PC-9 (cell line): ENCODE measurements around the gene ZNF574. TPM values are rescaled to one million over a fixed set of nuclear protein-coding genes. Genes with fewer than 3 reads are reported as not detected.

Experiments used
- BruUV-seq: library from RNA; stranded (reverse); fragments of 400-500 nt; replicated peaks from 2 replicates; lab custom pipeline; 2021; lab: Mats Ljungman, UMichigan
- CTCF ChIA-PET: fragments of 300-600 bp; sonication (Branson Sonifier 250); formaldehyde crosslinking; loops from one replicate; lab custom pipeline; 2022; ENCODE audit warnings: antibody characterized with exemption; lab: Charles Lee
- POLR2A ChIA-PET: fragments of 300-600 bp; sonication (Branson Sonifier 250); formaldehyde crosslinking; loops from one replicate; lab custom pipeline; 2022; ENCODE audit warnings: antibody characterized with exemption; ENCODE audit not compliant: unreplicated experiment; lab: Charles Lee
- DNase-seq, 2 experiments: peaks; one replicate each; pipeline versions ENCODE4 v3.0.0 to v3.0.0-alpha.2; 2015 to 2022; ENCODE audit warnings: mixed read lengths in 1 of 2
- H2AFZ ChIP-seq: fragments of 200-600 bp; sonication (generic); 2 replicates; pipeline ENCODE4 v1.8.1; 2017; ENCODE audit warnings: antibody characterized with exemption
- H3F3A ChIP-seq: fragments of 200-600 bp; sonication (generic); 2 replicates; pipeline ENCODE4 v1.8.1; 2017; ENCODE audit warnings: antibody characterized with exemption, mild to moderate bottlenecking, low read depth; ENCODE audit not compliant: insufficient read depth
- H3K27ac ChIP-seq: fragments of 200-600 bp; sonication (generic); 2 replicates; pipeline ENCODE4 v1.6.1; 2016; ENCODE audit warnings: mixed run types
- H3K27me3 ChIP-seq: fragments of 200-600 bp; sonication (generic); 2 replicates; pipeline ENCODE4 v1.6.1; 2016; ENCODE audit warnings: low read depth, mixed run types; ENCODE audit not compliant: insufficient read depth
- H3K36me3 ChIP-seq: fragments of 200-600 bp; sonication (generic); 2 replicates; pipeline ENCODE4 v1.6.1; 2016; ENCODE audit warnings: low read depth, mixed run types
- H3K4me1 ChIP-seq: fragments of 200-600 bp; sonication (generic); replicated peaks from 2 replicates; pipeline ENCODE4 v1.6.1; 2016; ENCODE audit warnings: mixed run types; ENCODE audit not compliant: insufficient read depth
- H3K4me2 ChIP-seq: fragments of 200-600 bp; sonication (generic); 2 replicates; pipeline ENCODE4 v1.6.1; 2017; ENCODE audit warnings: mixed run types
- H3K4me3 ChIP-seq: fragments of 200-600 bp; sonication (generic); 2 replicates; pipeline ENCODE4 v1.6.1; 2016; ENCODE audit warnings: mixed run types
- H3K79me2 ChIP-seq: fragments of 200-600 bp; sonication (generic); 2 replicates; pipeline ENCODE4 v1.6.1; 2017; ENCODE audit warnings: low read depth, mixed run types
- H3K9me2 ChIP-seq: fragments of 200-600 bp; sonication (generic); 2 replicates; pipeline ENCODE4 v1.8.1; 2017; ENCODE audit warnings: mild to moderate bottlenecking; ENCODE audit not compliant: insufficient read depth
- H3K9me3 ChIP-seq: fragments of 200-600 bp; sonication (generic); 2 replicates; pipeline ENCODE4 v1.8.1; 2016; ENCODE audit warnings: low read depth; ENCODE audit not compliant: insufficient read depth
- H4K20me1 ChIP-seq: fragments of 200-600 bp; sonication (generic); 2 replicates; pipeline ENCODE4 v1.8.1; 2017; ENCODE audit not compliant: insufficient read depth
- EZH2 ChIP-seq: fragments of 200-600 bp; sonication (generic); IDR thresholded peaks from 2 replicates; pipeline ENCODE4 v1.8.0; 2017; ENCODE audit warnings: antibody characterized with exemption, low read depth
- intact Hi-C: fragments of 100-400 bp; cut with micrococcal nuclease; formaldehyde crosslinking; loops from one replicate; pipeline ENCODE4 v1.10.0; 2022; ENCODE audit not compliant: unreplicated experiment
- total RNA-seq: library from RNA; stranded (reverse); gene quantifications from 2 replicates; pipeline ENCODE4 v1.2.3, GENCODE V29; 2021
- TF ChIP-seq, protein P1 (sequence below): fragments of 200-600 bp; sonication (generic); conservative IDR thresholded peaks from 2 replicates; pipeline ENCODE4 v1.6.1; 2017; ENCODE audit warnings: mixed run types, antibody characterized with exemption, mild to moderate bottlenecking, moderate library complexity

Gene ZNF574
- total RNA-seq, 1 experiment from 2014 or later = 19.4 TPM

DNA sequence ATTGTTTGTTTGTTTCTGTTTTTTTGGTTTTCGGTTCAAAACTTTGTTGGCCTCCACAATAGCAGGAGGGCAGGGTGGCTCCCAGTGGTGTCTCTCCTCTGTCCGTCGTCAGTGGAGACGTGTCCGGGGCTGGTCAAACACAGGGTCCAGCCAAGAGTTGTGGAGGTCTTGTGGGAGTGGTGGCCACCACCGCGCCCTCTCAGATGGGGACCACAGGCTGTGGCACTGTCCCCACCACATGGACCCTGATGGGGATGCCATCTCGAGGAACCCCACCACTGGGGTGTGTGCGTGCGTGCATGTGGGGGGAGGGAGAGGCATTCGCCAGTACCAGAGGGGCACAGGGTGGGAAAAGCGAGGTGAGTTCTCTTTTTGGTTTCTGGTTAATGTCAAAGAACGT is 13.8 kb downstream of the ZNF574 start:
- H3K4me1 ChIP-seq = 0 out of 2 replicates have a peak, but pooled peaks cover 11% of the 10 kb centered on the region
- no peaks in the 10 kb centered on the region for H3K9me3 ChIP-seq
- H3K27me3 ChIP-seq = no peaks in the 10 kb centered on the region
- POLR2A ChIA-PET = no interaction called here
- H3F3A ChIP-seq = peaks cover 16% of the 10 kb centered on the region; the same call in 1 of the 2 replicates
- no peak overlapping the region for H3K4me3 ChIP-seq
- TF ChIP-seq, protein P1, sequence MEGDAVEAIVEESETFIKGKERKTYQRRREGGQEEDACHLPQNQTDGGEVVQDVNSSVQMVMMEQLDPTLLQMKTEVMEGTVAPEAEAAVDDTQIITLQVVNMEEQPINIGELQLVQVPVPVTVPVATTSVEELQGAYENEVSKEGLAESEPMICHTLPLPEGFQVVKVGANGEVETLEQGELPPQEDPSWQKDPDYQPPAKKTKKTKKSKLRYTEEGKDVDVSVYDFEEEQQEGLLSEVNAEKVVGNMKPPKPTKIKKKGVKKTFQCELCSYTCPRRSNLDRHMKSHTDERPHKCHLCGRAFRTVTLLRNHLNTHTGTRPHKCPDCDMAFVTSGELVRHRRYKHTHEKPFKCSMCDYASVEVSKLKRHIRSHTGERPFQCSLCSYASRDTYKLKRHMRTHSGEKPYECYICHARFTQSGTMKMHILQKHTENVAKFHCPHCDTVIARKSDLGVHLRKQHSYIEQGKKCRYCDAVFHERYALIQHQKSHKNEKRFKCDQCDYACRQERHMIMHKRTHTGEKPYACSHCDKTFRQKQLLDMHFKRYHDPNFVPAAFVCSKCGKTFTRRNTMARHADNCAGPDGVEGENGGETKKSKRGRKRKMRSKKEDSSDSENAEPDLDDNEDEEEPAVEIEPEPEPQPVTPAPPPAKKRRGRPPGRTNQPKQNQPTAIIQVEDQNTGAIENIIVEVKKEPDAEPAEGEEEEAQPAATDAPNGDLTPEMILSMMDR = no peak
- no peak for TF ChIP-seq EZH2
- no peak overlapping the region for H2AFZ ChIP-seq
- BruUV-seq = no TSS peak
- no peak overlapping the region for H3K4me2 ChIP-seq
- CTCF ChIA-PET = interaction anchor here (0.5 kb wide), 1 partner anchor 297 kb away, joined by 3 read pairs; no protein-coding TSS in a partner anchor
- no peak for DNase-seq
- no peaks in the 10 kb centered on the region for H3K36me3 ChIP-seq
- no peak overlapping the region for H3K27ac ChIP-seq
- H4K20me1 ChIP-seq = no peaks in the 10 kb centered on the region
- H3K9me2 ChIP-seq = no peaks in the 10 kb centered on the region
- intact Hi-C loops = loop anchor here (10.0 kb wide), 1 partner anchor 95 kb away; the partner anchor contains the start of gene ATP1A3
- no peaks in the 10 kb centered on the region for H3K79me2 ChIP-seq

GRCh38 chr19:42090672-42091071 is 14.7 kb downstream of the ZNF574 start:
- ChIA-PET CTCF (interaction anchor here (0.6 kb wide), 1 partner anchor 246 kb away, joined by 7 read pairs; the partner anchor contains the start of gene DMRTC2), POLR2A (no interaction called here)
- H3F3A ChIP-seq = peaks cover 9% of the 10 kb centered on the region; the same call in 1 of the 2 replicates
- TF ChIP-seq, protein P1 = no peak
- no peak for TF ChIP-seq EZH2
- no peaks in the 10 kb centered on the region for H3K9me3 ChIP-seq
- no peak overlapping the region for H3K4me2 ChIP-seq
- H2AFZ ChIP-seq = no peak overlapping the region
- intact Hi-C loops = loop anchor here (10.0 kb wide), 1 partner anchor 96 kb away; the partner anchor contains the start of gene ATP1A3
- H3K27me3 ChIP-seq = no peaks in the 10 kb centered on the region
- no peak for DNase-seq
- 0 out of 2 replicates have a peak, but pooled peaks cover 11% of the 10 kb centered on the region for H3K4me1 ChIP-seq
- H3K9me2 ChIP-seq = no peaks in the 10 kb centered on the region
- no peaks in the 10 kb centered on the region for H3K36me3 ChIP-seq
- H3K27ac ChIP-seq = no peak overlapping the region
- no peaks in the 10 kb centered on the region for H3K79me2 ChIP-seq
- H3K4me3 ChIP-seq = no peak overlapping the region
- BruUV-seq = no TSS peak
- H4K20me1 ChIP-seq = no peaks in the 10 kb centered on the region

- H3K4me1 ChIP-seq = 0 out of 2 replicates have a peak, but pooled peaks cover 11% of the 10 kb centered on the region
- H3K9me2 ChIP-seq = no peaks in the 10 kb centered on the region
- no peak overlapping the region for H3K4me2 ChIP-seq
- TF ChIP-seq, protein P1 = no peak
- TF ChIP-seq EZH2 = no peak
- no peaks in the 10 kb centered on the region for H3K79me2 ChIP-seq
- no peak overlapping the region for H2AFZ ChIP-seq
- no peaks in the 10 kb centered on the region for H3K36me3 ChIP-seq
- BruUV-seq = no TSS peak
- intact Hi-C loops = loop anchor here (10.0 kb wide), 1 partner anchor 96 kb away; the partner anchor contains the start of gene ATP1A3
- no peak overlapping the region for H3K27ac ChIP-seq
- ChIA-PET POLR2A (no interaction called here), CTCF (interaction anchor here (0.6 to 0.7 kb wide), 2 partner anchors 57 to 94 kb away, joined by 3 to 6 read pairs; no protein-coding TSS in a partner anchor)
- no peaks in the 10 kb centered on the region for H3K9me3 ChIP-seq
- DNase-seq = no peak
- peaks cover 3% of the 10 kb centered on the region; the same call in 1 of the 2 replicates for H3F3A ChIP-seq
- no peaks in the 10 kb centered on the region for H4K20me1 ChIP-seq
- no peak overlapping the region for H3K4me3 ChIP-seq
- no peaks in the 10 kb centered on the region for H3K27me3 ChIP-seq
Measured at GRCh38 chr19:42091300-42091699, 15.3 kb downstream of the ZNF574 start.
